K562 (cell line): Measurements from ENCODE around the gene NKAIN1. TPM values are rescaled to one million over a fixed set of nuclear protein-coding genes. Genes with fewer than 3 reads are reported as not detected.

Source experiments
- CXXC5 ChIP-seq: fragments of 250-450 bp; sonication (Bioruptor Pico); IDR thresholded peaks from 2 replicates; pipeline ENCODE4 v1.8.0; 2022; ENCODE audit warnings: inconsistent platforms, mild to moderate bottlenecking, moderate library complexity
- GTF2F1 ChIP-seq: IDR thresholded peaks from 2 replicates; pipeline ENCODE4 v1.6.1; 2011; ENCODE audit warnings: low read depth, low read length, improper control_type of control experiment
- KDM4B ChIP-seq, 2 experiments: fragments of 450-650 bp in 1 of 2; sonication (generic) in 1 of 2; IDR thresholded peaks; 2 replicates each; pipeline ENCODE4 v1.6.1; 2016 to 2017; ENCODE audit warnings: borderline replicate concordance in 2 of 2, antibody characterized with exemption in 1 of 2, low read depth in 1 of 2, mild to moderate bottlenecking in 1 of 2
- NFE2L1 ChIP-seq: fragments of 450-650 bp; IDR thresholded peaks from 2 replicates; pipeline ENCODE4 v1.6.1; 2016; ENCODE audit warnings: missing genetic modification characterization, low read depth, mild to moderate bottlenecking, missing compliant biosample characterization, moderate library complexity, borderline replicate concordance
- NRF1 ChIP-seq, 2 experiments: fragments of 450-650 bp; IDR thresholded peaks in 1 of 2; conservative IDR thresholded peaks in 1 of 2; 2 replicates each; pipeline ENCODE4 v1.6.1; 2014; ENCODE audit warnings: mild to moderate bottlenecking in 2 of 2
- POLR2H ChIP-seq: IDR thresholded peaks from 2 replicates; pipeline ENCODE4 v1.6.1; 2016; ENCODE audit warnings: missing genetic modification characterization, low read depth, mild to moderate bottlenecking, control low read depth, missing compliant biosample characterization, moderate library complexity
- SRF ChIP-seq, 2 experiments: fragments of 250-450, 450-650 bp in 1 of 2; sonication (Bioruptor Pico) in 1 of 2; sonication (generic) in 1 of 2; formaldehyde crosslinking; IDR thresholded peaks; 2 replicates each; pipeline versions ENCODE4 v1.5.0 to v1.5.1; 2020 to 2022; ENCODE audit warnings: mild to moderate bottlenecking in 1 of 2, missing genetic modification reagents in 1 of 2
- ZNF121 ChIP-seq: sonication (generic); formaldehyde crosslinking; conservative IDR thresholded peaks from 2 replicates; pipeline ENCODE4 v1.8.0; 2022; ENCODE audit warnings: missing genetic modification reagents
- ZNF57 ChIP-seq: fragments of 450-650 bp; formaldehyde crosslinking; IDR thresholded peaks from 2 replicates; pipeline ENCODE4 v1.4.0; 2020; ENCODE audit warnings: mild to moderate bottlenecking, moderate library complexity
- ZNF699 ChIP-seq: fragments of 250-450 bp; sonication (Bioruptor Pico); IDR thresholded peaks from 2 replicates; pipeline ENCODE4 v1.8.0; 2021; ENCODE audit warnings: mild to moderate bottlenecking, moderate library complexity; ENCODE audit not compliant: insufficient replicate concordance
- polyA plus RNA-seq, 8 experiments: library from polyadenylated mRNA; depleted of rRNA in 4 of 8; stranded (reverse) in 5 of 8; unstranded in 3 of 8; fragments of >200 nt; fragmentation: Nextera tagmentation in 2 of 8; fragmentation: Illumina TruSeq in 1 of 8; extraction: Ambion mirVana in 2 of 8; extraction: Trizol in 1 of 8; gene quantifications; 2 replicates each; pipeline versions ENCODE4 v1.2.1 to v1.2.3, GENCODE V29; 2011 to 2014; ENCODE audit warnings: inconsistent platforms in 1 of 8, missing spikeins in 1 of 8
- total RNA-seq, 7 experiments: library from RNA; depleted of rRNA in 6 of 7; stranded (reverse); fragments of >200 nt in 6 of 7; fragmentation: Illumina TruSeq in 2 of 7; extraction: Trizol in 2 of 7; gene quantifications; 2 replicates each; pipeline versions ENCODE4 v1.2.1 to v1.2.3, GENCODE V29; 2011 to 2021; ENCODE audit warnings: low replicate concordance in 1 of 7
- TF ChIP-seq, protein P1 (sequence below): sonication (generic); formaldehyde crosslinking; IDR thresholded peaks from 2 replicates; pipeline ENCODE4 v1.8.0; 2022; ENCODE audit warnings: missing genetic modification reagents, mild to moderate bottlenecking, borderline replicate concordance
- TF ChIP-seq, protein P2 (sequence below): fragments of 250-450 bp; sonication (Bioruptor Pico); IDR thresholded peaks from 2 replicates; pipeline ENCODE4 v1.5.1; 2021; ENCODE audit warnings: mild to moderate bottlenecking
- TF ChIP-seq, protein P3 (sequence below): fragments of 200-800 bp; sonication (Bioruptor generic); IDR thresholded peaks from 2 replicates; pipeline ENCODE4 v1.6.1; 2017; ENCODE audit warnings: missing genetic modification characterization, missing compliant biosample characterization
- TF ChIP-seq, protein P4 (sequence below): fragments of 450-650 bp; formaldehyde crosslinking; IDR thresholded peaks from 2 replicates; pipeline ENCODE4 v1.4.0; 2022; ENCODE audit warnings: missing genetic modification characterization
- TF ChIP-seq, protein P5 (sequence below), 2 experiments: fragments of 250-450 bp in 1 of 2; fragments of 450-650 bp in 1 of 2; sonication (Bioruptor Pico) in 1 of 2; IDR thresholded peaks; 2 replicates each; pipeline versions ENCODE4 v1.6.1 to v1.8.0; 2016 to 2021; ENCODE audit warnings: mild to moderate bottlenecking in 2 of 2, moderate library complexity in 2 of 2, missing compliant biosample characterization in 1 of 2, missing genetic modification characterization in 1 of 2

NKAIN1 gene
- total and polyA plus RNA-seq, 9 of the 15 experiments (the other 6 are each of a cell fraction or from before 2014, with no cell fraction given): 0.03 to 0.22 (median 0.04) TPM; not detected in 3

DNA sequence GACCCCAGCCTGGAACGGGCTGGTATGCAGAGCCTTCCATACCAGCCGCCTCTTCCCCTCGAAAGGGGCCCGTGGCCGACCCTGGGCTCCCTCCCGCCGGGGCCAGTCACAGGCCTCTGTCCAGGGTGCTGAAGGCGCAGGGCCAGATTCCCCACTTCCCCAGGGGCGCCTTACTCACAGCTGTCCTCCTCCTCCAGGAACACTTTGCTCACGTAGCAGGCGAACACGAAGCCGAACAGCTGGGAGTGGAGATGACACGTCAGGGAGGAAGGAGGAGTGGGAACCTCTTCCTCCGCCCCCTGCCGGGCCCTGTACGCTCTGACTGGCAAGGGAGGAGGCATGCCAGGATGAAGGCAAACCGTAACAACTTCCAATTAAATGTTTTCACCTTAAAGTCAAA lies 57.3 kb downstream of the NKAIN1 start (continued):
- TF ChIP-seq, protein P1, sequence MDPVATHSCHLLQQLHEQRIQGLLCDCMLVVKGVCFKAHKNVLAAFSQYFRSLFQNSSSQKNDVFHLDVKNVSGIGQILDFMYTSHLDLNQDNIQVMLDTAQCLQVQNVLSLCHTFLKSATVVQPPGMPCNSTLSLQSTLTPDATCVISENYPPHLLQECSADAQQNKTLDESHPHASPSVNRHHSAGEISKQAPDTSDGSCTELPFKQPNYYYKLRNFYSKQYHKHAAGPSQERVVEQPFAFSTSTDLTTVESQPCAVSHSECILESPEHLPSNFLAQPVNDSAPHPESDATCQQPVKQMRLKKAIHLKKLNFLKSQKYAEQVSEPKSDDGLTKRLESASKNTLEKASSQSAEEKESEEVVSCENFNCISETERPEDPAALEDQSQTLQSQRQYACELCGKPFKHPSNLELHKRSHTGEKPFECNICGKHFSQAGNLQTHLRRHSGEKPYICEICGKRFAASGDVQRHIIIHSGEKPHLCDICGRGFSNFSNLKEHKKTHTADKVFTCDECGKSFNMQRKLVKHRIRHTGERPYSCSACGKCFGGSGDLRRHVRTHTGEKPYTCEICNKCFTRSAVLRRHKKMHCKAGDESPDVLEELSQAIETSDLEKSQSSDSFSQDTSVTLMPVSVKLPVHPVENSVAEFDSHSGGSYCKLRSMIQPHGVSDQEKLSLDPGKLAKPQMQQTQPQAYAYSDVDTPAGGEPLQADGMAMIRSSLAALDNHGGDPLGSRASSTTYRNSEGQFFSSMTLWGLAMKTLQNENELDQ: 0 out of 2 replicates have a peak, but pooled peaks have one; percentile 35
- TF ChIP-seq, protein P2, sequence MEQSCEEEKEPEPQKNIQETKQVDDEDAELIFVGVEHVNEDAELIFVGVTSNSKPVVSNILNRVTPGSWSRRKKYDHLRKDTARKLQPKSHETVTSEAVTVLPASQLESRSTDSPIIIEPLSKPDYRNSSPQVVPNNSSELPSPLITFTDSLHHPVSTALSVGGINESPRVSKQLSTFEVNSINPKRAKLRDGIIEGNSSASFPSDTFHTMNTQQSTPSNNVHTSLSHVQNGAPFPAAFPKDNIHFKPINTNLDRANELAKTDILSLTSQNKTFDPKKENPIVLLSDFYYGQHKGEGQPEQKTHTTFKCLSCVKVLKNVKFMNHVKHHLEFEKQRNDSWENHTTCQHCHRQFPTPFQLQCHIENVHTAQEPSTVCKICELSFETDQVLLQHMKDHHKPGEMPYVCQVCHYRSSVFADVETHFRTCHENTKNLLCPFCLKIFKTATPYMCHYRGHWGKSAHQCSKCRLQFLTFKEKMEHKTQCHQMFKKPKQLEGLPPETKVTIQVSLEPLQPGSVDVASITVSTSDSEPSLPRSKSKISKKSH (CRISPR knock-in tag): no peak
- TF ChIP-seq KDM4B (IDR thresholded peaks at IDR 0.05; ENCODE audit: borderline replicate concordance in 2 of 2, low read depth in 1 of 2) (no peak), ZNF699 (no peak), POLR2H (tag) (no peak), GTF2F1 (no peak), SRF (CRISPR knock-in tag; IDR thresholded peaks at IDR 0.05) (peak in 1 of 2 experiments; percentile 86; a peak in 2 of 4 replicates), ZNF57 (CRISPR knock-in tag) (no peak), NRF1 (conservative IDR thresholded peaks at IDR 0.05 in 1 of 2, IDR thresholded peaks at IDR 0.05 in 1 of 2) (no peak), CXXC5 (CRISPR knock-in tag) (0 out of 2 replicates have a peak, but pooled peaks have one; percentile 3), ZNF121 (CRISPR knock-in tag) (no peak), NFE2L1 (tag) (no peak)
- TF ChIP-seq, protein P3, sequence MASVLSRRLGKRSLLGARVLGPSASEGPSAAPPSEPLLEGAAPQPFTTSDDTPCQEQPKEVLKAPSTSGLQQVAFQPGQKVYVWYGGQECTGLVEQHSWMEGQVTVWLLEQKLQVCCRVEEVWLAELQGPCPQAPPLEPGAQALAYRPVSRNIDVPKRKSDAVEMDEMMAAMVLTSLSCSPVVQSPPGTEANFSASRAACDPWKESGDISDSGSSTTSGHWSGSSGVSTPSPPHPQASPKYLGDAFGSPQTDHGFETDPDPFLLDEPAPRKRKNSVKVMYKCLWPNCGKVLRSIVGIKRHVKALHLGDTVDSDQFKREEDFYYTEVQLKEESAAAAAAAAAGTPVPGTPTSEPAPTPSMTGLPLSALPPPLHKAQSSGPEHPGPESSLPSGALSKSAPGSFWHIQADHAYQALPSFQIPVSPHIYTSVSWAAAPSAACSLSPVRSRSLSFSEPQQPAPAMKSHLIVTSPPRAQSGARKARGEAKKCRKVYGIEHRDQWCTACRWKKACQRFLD (CRISPR knock-in tag): peak; percentile 10; the same call in 1 of the 2 replicates
- TF ChIP-seq, protein P4, sequence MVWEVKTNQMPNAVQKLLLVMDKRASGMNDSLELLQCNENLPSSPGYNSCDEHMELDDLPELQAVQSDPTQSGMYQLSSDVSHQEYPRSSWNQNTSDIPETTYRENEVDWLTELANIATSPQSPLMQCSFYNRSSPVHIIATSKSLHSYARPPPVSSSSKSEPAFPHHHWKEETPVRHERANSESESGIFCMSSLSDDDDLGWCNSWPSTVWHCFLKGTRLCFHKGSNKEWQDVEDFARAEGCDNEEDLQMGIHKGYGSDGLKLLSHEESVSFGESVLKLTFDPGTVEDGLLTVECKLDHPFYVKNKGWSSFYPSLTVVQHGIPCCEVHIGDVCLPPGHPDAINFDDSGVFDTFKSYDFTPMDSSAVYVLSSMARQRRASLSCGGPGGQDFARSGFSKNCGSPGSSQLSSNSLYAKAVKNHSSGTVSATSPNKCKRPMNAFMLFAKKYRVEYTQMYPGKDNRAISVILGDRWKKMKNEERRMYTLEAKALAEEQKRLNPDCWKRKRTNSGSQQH (CRISPR knock-in tag): no peak
- TF ChIP-seq, protein P5, sequence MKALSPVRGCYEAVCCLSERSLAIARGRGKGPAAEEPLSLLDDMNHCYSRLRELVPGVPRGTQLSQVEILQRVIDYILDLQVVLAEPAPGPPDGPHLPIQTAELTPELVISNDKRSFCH (CRISPR knock-in tag; IDR thresholded peaks at IDR 0.05): no peak
- TF ChIP-seq, protein P5 (tag; IDR thresholded peaks at IDR 0.05): no peak
